HTR-8/SVneo (cell line): ENCODE data around the gene MAP7.
"Not testable (repeated sequence)": the region's sequence is repeated elsewhere in the genome, so short reads cannot be mapped to it uniquely, and the experiment has no call there.

Experiments
- DNase-seq: peaks from one replicate; pipeline ENCODE4 v3.0.0; 2011; ENCODE audit warnings: low spot score, mixed read lengths; ENCODE audit not compliant: insufficient read length
- FAIRE-seq: peaks from 2 replicates; lab custom pipeline; 2011; peaks lifted over from hg19 to GRCh38; lab: Jason Lieb, UNC

Gene MAP7

GRCh38 chr6:136511397-136511796, 38.8 kb downstream of the MAP7 start:
- DNase-seq: no peak
- no peak for FAIRE-seq

- FAIRE-seq (no peak), DNase-seq (no peak)
Measured at GRCh38 chr6:136510782-136511181, 39.4 kb downstream of the MAP7 start.

GRCh38 chr6:136510299-136510698, 39.9 kb downstream of the MAP7 start:
- DNase-seq: no peak
- FAIRE-seq: no peak

- DNase-seq: no peak
- FAIRE-seq: no peak
Measured at GRCh38 chr6:136508725-136509392, 41.4 kb downstream of the MAP7 start.

GRCh38 chr6:136506124-136506799, 44.0 kb downstream of the MAP7 start:
- DNase-seq (no peak), FAIRE-seq (no peak)

GRCh38 chr6:136503303-136504029, 46.8 kb downstream of the MAP7 start:
- FAIRE-seq: no peak
- DNase-seq: no peak

- FAIRE-seq (no peak), DNase-seq (no peak)
Measured at GRCh38 chr6:136502786-136503185, 47.4 kb downstream of the MAP7 start.

GRCh38 chr6:136501514-136501913, 48.7 kb downstream of the MAP7 start:
- DNase-seq: no peak
- FAIRE-seq: no peak

- no peak for DNase-seq
- FAIRE-seq: no peak
Measured at GRCh38 chr6:136501096-136501495, 49.1 kb downstream of the MAP7 start.

GRCh38 chr6:136500414-136500813, 49.8 kb downstream of the MAP7 start:
- DNase-seq: no peak
- no peak for FAIRE-seq

- DNase-seq (no peak), FAIRE-seq (no peak)
Measured at GRCh38 chr6:136499370-136499769, 50.9 kb downstream of the MAP7 start.

- not testable (repeated sequence) for DNase-seq, FAIRE-seq
Measured at GRCh38 chr6:136496449-136496848, 53.8 kb downstream of the MAP7 start.

- DNase-seq: no peak
- FAIRE-seq: no peak
Measured at GRCh38 chr6:136494710-136495109, 55.5 kb downstream of the MAP7 start.

GRCh38 chr6:136494059-136494458, 56.2 kb downstream of the MAP7 start:
- no peak for DNase-seq

GRCh38 chr6:136492409-136492808, 57.8 kb downstream of the MAP7 start:
- DNase-seq (no peak), FAIRE-seq (no peak)

More at GRCh38 chr6:136494059-136494458, 56.2 kb downstream of the MAP7 start:
- FAIRE-seq: no peak

GRCh38 chr6:136491754-136492153, 58.5 kb downstream of the MAP7 start:
- FAIRE-seq: no peak
- DNase-seq: no peak

- DNase-seq (no peak), FAIRE-seq (no peak)
Measured at GRCh38 chr6:136491251-136491650, 59.0 kb downstream of the MAP7 start.

- not testable (repeated sequence) for DNase-seq
Measured at GRCh38 chr6:136489689-136490033, 60.6 kb downstream of the MAP7 start.

GRCh38 chr6:136487759-136488425, 62.3 kb downstream of the MAP7 start:
- DNase-seq (no peak), FAIRE-seq (no peak)

More at GRCh38 chr6:136489689-136490033, 60.6 kb downstream of the MAP7 start:
- FAIRE-seq: not testable (repeated sequence)

- FAIRE-seq (no peak), DNase-seq (no peak)
Measured at GRCh38 chr6:136486357-136486756, 63.9 kb downstream of the MAP7 start.

- FAIRE-seq (no peak), DNase-seq (no peak)
Measured at GRCh38 chr6:136483906-136484305, 66.3 kb downstream of the MAP7 start.
